Keratinocyte (primary cell): ENCODE measurements around the gene ITIH4.

ENCODE experiments used
- EZH2 ChIP-seq: IDR thresholded peaks from one replicate; pipeline ENCODE4 v1.6.1; 2012; ENCODE audit warnings: inconsistent platforms, mild to moderate bottlenecking, low read length, moderate library complexity
- TF ChIP-seq, protein P1 (sequence below), 3 experiments: IDR thresholded peaks in 1 of 3; conservative IDR thresholded peaks in 1 of 3; optimal IDR thresholded peaks in 1 of 3; 2 replicates in 2 of 3; 3 replicates in 1 of 3; pipeline versions ENCODE3 to v1.5.1; 2011; ENCODE audit warnings: low read length in 3 of 3, mild to moderate bottlenecking in 3 of 3, moderate library complexity in 2 of 3, control low read depth in 1 of 3, inconsistent platforms in 1 of 3; ENCODE audit not compliant: insufficient read depth in 2 of 3; ENCODE audit errors: extremely low read depth in 1 of 3

DNA sequence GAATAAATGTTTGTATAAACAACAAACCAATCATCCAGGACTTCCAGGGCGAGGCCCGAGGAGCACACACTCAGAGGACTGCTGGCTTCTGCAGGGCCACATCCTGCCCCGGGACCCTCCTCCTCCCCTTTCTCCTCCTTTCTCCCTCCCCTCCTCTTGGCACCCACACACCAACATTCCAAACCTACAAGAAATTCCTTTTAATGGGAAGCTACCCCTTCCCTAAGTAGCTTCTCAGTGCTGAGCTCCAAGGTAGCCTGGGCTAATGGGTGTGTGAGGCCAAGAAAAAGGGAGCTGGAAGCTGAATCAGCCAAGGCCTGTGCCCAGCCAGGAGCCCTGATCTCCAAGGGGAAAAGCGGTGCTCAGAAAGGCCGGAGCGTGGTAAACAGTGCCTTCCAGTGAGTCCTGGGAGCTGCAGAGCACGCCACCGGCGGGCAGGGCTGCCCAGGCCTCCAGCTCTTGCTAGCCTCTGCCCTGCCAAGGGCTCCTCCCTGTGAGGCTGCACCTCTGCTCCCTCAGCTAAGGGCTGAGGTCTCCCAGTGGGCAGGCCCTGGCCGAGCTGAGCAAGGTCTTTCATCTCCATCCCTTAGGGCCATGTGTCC lies 32.0 kb downstream of the ITIH4 start:
- TF ChIP-seq, protein P1, sequence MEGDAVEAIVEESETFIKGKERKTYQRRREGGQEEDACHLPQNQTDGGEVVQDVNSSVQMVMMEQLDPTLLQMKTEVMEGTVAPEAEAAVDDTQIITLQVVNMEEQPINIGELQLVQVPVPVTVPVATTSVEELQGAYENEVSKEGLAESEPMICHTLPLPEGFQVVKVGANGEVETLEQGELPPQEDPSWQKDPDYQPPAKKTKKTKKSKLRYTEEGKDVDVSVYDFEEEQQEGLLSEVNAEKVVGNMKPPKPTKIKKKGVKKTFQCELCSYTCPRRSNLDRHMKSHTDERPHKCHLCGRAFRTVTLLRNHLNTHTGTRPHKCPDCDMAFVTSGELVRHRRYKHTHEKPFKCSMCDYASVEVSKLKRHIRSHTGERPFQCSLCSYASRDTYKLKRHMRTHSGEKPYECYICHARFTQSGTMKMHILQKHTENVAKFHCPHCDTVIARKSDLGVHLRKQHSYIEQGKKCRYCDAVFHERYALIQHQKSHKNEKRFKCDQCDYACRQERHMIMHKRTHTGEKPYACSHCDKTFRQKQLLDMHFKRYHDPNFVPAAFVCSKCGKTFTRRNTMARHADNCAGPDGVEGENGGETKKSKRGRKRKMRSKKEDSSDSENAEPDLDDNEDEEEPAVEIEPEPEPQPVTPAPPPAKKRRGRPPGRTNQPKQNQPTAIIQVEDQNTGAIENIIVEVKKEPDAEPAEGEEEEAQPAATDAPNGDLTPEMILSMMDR (optimal IDR thresholded peaks at IDR 0.05 in 1 of 3, IDR thresholded peaks at IDR 0.05 in 1 of 3, conservative IDR thresholded peaks at IDR 0.05 in 1 of 3; ENCODE audit: extremely low read depth in 1 of 3, insufficient read depth in 2 of 3, low read length in 3 of 3) = no peak
- no peak for TF ChIP-seq EZH2
